Upper lobe of left lung (tissue), 4 donors: ENCODE results near the gene KLK3.

Experiments used
- CTCF ChIP-seq, 6 experiments: fragments of 450-650 bp in 4 of 6; fragments of 200-600 bp in 2 of 6; sonication (generic) in 2 of 6; IDR thresholded peaks; one replicate each; pipeline ENCODE4 v1.5.1; 2016 to 2019; ENCODE audit warnings: antibody characterized with exemption in 6 of 6
- EP300 ChIP-seq, 4 donors: sonication (generic); formaldehyde crosslinking; IDR thresholded peaks; one replicate each; pipeline ENCODE4 v1.5.1; 2017; ENCODE audit warnings: antibody characterized with exemption in 4 of 4, control low read depth in 2 of 4
- POLR2A ChIP-seq, 4 donors: fragments of 450-650 bp; IDR thresholded peaks; one replicate each; pipeline ENCODE4 v1.5.1; 2016 to 2017; ENCODE audit warnings: antibody characterized with exemption in 4 of 4, mild to moderate bottlenecking in 2 of 4

- TF ChIP-seq CTCF (IDR thresholded peaks at IDR 0.05) (no peak), POLR2A (IDR thresholded peaks at IDR 0.05) (no peak), EP300 (IDR thresholded peaks at IDR 0.05) (no peak)
Observed at GRCh38 chr19:50877338-50877737, 22.6 kb downstream of the KLK3 start.
